DOHH2 (cell line): ENCODE measurements around the gene SLCO1B1.
"Not testable (repeated sequence)": the region's sequence is repeated elsewhere in the genome, so short reads cannot be mapped to it uniquely, and the experiment has no call there.

Source experiments
- H3F3A ChIP-seq: fragments of 200-600 bp; sonication (generic), shearing (Covaris generic); 2 replicates; pipeline ENCODE4 v1.6.0; 2016; ENCODE audit warnings: antibody characterized with exemption, mild to moderate bottlenecking; ENCODE audit not compliant: control insufficient read depth, insufficient read depth
- H3K27ac ChIP-seq: fragments of 200-600 bp; sonication (generic); 2 replicates; pipeline ENCODE4 v1.5.1; 2014; ENCODE audit warnings: low read depth, mild to moderate bottlenecking, low read length, moderate library complexity
- H3K27me3 ChIP-seq: fragments of 200-600 bp; sonication (generic); 2 replicates; pipeline ENCODE4 v1.6.1; 2014; ENCODE audit warnings: mild to moderate bottlenecking, low read length, mixed read lengths; ENCODE audit not compliant: control insufficient read depth
- H3K36me3 ChIP-seq: fragments of 200-600 bp; sonication (generic); 2 replicates; pipeline ENCODE4 v1.6.1; 2014; ENCODE audit warnings: mild to moderate bottlenecking, low read length, moderate library complexity, mixed read lengths; ENCODE audit not compliant: control insufficient read depth
- H3K4me1 ChIP-seq: fragments of 200-600 bp; sonication (generic); 2 replicates; pipeline ENCODE4 v1.6.1; 2014; ENCODE audit warnings: mild to moderate bottlenecking, low read length, mixed read lengths; ENCODE audit not compliant: control insufficient read depth
- H3K4me2 ChIP-seq: fragments of 200-600 bp; sonication (generic); 2 replicates; pipeline ENCODE4 v1.6.0; 2014; ENCODE audit warnings: mild to moderate bottlenecking, low read length, moderate library complexity
- H3K4me3 ChIP-seq: fragments of 200-600 bp; sonication (generic); 2 replicates; pipeline ENCODE4 v1.5.1; 2014; ENCODE audit warnings: mild to moderate bottlenecking, low read length, mixed read lengths
- H3K79me2 ChIP-seq: fragments of 200-600 bp; sonication (generic); 2 replicates; pipeline ENCODE4 v1.6.1; 2014; ENCODE audit warnings: mild to moderate bottlenecking, low read length, mixed read lengths; ENCODE audit not compliant: control insufficient read depth
- H3K9me2 ChIP-seq: fragments of 200-600 bp; sonication (generic); replicated peaks from 2 replicates; pipeline ENCODE4 v1.6.1; 2014; ENCODE audit warnings: mild to moderate bottlenecking, low read length, mixed read lengths; ENCODE audit not compliant: control insufficient read depth
- H3K9me3 ChIP-seq: fragments of 200-600 bp; sonication (generic); 2 replicates; pipeline ENCODE4 v1.6.1; 2014; ENCODE audit warnings: antibody characterized with exemption, low read length, mixed read lengths; ENCODE audit not compliant: control insufficient read depth, insufficient read depth
- H4K20me1 ChIP-seq: fragments of 200-600 bp; sonication (generic); 2 replicates; pipeline ENCODE4 v1.6.0; 2014; ENCODE audit warnings: low read depth, mild to moderate bottlenecking, antibody characterized with exemption, low read length, moderate library complexity; ENCODE audit not compliant: control insufficient read depth, insufficient read depth
- EZH2phosphoT487 ChIP-seq: fragments of 200-600 bp; sonication (generic); IDR thresholded peaks from 2 replicates; pipeline ENCODE4 v1.6.1; 2017; ENCODE audit warnings: borderline replicate concordance, mild to moderate bottlenecking, antibody characterized with exemption, low read length, moderate library complexity, mixed read lengths
- TF ChIP-seq, protein P1 (sequence below): fragments of 200-600 bp; sonication (generic); IDR thresholded peaks from one replicate; pipeline ENCODE4 v1.5.1; 2014; ENCODE audit warnings: antibody characterized with exemption, mild to moderate bottlenecking, low read depth, low read length; ENCODE audit not compliant: poor library complexity, severe bottlenecking

SLCO1B1 gene, protein sequence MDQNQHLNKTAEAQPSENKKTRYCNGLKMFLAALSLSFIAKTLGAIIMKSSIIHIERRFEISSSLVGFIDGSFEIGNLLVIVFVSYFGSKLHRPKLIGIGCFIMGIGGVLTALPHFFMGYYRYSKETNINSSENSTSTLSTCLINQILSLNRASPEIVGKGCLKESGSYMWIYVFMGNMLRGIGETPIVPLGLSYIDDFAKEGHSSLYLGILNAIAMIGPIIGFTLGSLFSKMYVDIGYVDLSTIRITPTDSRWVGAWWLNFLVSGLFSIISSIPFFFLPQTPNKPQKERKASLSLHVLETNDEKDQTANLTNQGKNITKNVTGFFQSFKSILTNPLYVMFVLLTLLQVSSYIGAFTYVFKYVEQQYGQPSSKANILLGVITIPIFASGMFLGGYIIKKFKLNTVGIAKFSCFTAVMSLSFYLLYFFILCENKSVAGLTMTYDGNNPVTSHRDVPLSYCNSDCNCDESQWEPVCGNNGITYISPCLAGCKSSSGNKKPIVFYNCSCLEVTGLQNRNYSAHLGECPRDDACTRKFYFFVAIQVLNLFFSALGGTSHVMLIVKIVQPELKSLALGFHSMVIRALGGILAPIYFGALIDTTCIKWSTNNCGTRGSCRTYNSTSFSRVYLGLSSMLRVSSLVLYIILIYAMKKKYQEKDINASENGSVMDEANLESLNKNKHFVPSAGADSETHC

DNA sequence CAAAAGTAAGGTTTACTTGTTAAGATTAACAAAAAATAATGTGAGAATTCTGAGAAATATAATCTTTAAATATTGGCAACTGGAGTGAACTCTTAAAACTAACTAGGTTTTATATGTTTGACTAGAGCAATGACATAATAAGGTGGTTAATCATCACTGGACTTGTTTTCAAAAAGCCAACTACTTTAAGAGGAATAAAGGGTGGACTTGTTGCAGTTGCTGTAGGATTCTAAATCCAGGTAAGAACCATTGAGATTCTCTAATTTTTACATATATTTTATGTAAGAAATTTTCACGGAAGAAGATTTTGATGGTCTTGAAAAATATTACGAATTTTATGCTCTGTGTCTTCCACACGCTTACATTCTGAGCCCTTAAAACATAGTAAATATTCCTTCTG lies at the start of gene SLCO1B1:
Gene SLCO1B1, plus strand, starts transcription at position 197 of the 400 bp plus-strand sequence. CDS start 10,381 bp downstream, outside the sequence.
- H3K27me3 ChIP-seq: no peaks in the 10 kb centered on the region
- no peaks in the 10 kb centered on the region for H3K4me1 ChIP-seq
- H3K27ac ChIP-seq: no peak within 1 kb of the TSS
- no peaks in the 10 kb centered on the region for H3K79me2 ChIP-seq
- TF ChIP-seq, protein P1, sequence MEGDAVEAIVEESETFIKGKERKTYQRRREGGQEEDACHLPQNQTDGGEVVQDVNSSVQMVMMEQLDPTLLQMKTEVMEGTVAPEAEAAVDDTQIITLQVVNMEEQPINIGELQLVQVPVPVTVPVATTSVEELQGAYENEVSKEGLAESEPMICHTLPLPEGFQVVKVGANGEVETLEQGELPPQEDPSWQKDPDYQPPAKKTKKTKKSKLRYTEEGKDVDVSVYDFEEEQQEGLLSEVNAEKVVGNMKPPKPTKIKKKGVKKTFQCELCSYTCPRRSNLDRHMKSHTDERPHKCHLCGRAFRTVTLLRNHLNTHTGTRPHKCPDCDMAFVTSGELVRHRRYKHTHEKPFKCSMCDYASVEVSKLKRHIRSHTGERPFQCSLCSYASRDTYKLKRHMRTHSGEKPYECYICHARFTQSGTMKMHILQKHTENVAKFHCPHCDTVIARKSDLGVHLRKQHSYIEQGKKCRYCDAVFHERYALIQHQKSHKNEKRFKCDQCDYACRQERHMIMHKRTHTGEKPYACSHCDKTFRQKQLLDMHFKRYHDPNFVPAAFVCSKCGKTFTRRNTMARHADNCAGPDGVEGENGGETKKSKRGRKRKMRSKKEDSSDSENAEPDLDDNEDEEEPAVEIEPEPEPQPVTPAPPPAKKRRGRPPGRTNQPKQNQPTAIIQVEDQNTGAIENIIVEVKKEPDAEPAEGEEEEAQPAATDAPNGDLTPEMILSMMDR: no peak
- no peak for TF ChIP-seq EZH2phosphoT487
- no peak within 1 kb of the TSS for H3K4me3 ChIP-seq
- no peak within 1 kb of the TSS for H3K4me2 ChIP-seq
- no peaks in the 10 kb centered on the region for H3K9me2 ChIP-seq
- no peaks in the 10 kb centered on the region for H3F3A ChIP-seq
- H3K9me3 ChIP-seq: no peaks in the 10 kb centered on the region
- H4K20me1 ChIP-seq: no peaks in the 10 kb centered on the region
- no peaks in the 10 kb centered on the region for H3K36me3 ChIP-seq

DNA sequence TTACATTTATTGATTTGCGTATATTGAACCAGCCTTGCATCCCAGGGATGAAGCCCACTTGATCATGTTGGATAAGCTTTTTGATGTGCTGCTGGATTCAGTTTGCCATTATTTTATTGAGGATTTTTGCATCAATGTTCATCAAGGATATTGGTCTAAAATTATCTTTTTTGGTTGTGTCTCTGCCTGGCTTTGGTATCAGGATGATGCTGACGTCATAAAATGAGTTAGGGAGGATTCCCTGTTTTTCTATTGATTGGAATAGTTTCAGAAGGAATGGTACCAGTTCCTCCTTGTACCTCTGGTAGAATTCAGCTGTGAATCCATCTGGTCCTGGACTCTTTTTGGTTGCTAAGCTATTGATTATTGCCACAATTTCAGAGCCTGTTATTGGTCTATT lies 46.2 kb upstream of the SLCO1B1 start:
- not testable (repeated sequence) for H3F3A ChIP-seq, H3K4me2 ChIP-seq, H3K9me3 ChIP-seq, H3K4me1 ChIP-seq, H3K79me2 ChIP-seq, H3K27me3 ChIP-seq, H4K20me1 ChIP-seq, H3K4me3 ChIP-seq, H3K27ac ChIP-seq, H3K36me3 ChIP-seq, H3K9me2 ChIP-seq

DNA sequence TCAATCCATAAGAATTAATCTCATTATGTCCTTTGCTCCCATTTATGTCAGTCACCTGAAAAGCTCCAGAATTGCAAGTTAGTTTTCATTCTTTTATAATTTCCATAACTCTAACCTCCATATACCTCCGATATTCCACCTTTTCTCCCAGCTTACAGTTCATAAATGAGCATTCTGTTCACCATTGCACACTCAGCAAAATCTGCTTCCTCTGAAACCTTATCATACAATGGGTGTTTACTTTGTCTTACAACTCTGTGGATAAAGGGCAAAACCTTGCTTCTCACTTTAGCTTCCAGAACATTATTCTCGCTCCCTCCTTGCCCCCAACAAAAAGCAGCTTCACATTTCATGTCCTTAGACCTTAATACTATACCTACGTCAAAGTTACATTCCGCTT lies 19.3 kb upstream of the SLCO1B1 start:
- Histone ChIP-seq H3K27ac (no peak overlapping the region), H4K20me1 (no peaks in the 10 kb centered on the region), H3K4me1 (no peaks in the 10 kb centered on the region), H3K27me3 (no peaks in the 10 kb centered on the region), H3K79me2 (no peaks in the 10 kb centered on the region), H3K9me2 (no peaks in the 10 kb centered on the region), H3K4me2 (no peak overlapping the region), H3F3A (no peaks in the 10 kb centered on the region), H3K36me3 (no peaks in the 10 kb centered on the region), H3K9me3 (no peaks in the 10 kb centered on the region), H3K4me3 (no peak overlapping the region)
- TF ChIP-seq, protein P1: no peak
- TF ChIP-seq EZH2phosphoT487: no peak

DNA sequence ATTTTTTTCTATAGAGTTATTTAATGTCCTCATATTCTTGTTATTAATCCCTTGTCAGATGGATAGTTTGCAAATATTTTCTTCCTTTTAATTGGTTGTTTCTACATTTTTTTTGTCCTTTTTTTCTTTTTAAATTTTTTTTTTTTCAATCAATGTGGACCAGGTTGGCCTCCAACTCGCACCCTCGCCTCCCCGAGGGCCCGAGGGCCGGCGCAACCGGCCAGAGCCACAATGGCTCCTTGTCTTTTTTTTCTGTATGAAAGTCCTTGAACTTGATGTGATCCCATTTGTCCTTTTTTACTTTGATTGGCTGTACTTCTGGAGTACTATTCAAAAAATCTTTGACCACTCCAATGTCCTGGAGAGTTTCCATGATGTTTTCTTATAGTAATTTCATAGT lies 17.7 kb upstream of the SLCO1B1 start:
- H3K9me3 ChIP-seq: no peaks in the 10 kb centered on the region
- no peaks in the 10 kb centered on the region for H3K9me2 ChIP-seq
- no peak overlapping the region for H3K4me3 ChIP-seq
- no peaks in the 10 kb centered on the region for H3K27me3 ChIP-seq
- H3F3A ChIP-seq: no peaks in the 10 kb centered on the region
- no peak overlapping the region for H3K4me2 ChIP-seq
- H3K36me3 ChIP-seq: no peaks in the 10 kb centered on the region
- H3K27ac ChIP-seq: no peak overlapping the region
- no peaks in the 10 kb centered on the region for H3K4me1 ChIP-seq
- TF ChIP-seq EZH2phosphoT487: no peak
- TF ChIP-seq, protein P1: no peak
- no peaks in the 10 kb centered on the region for H3K79me2 ChIP-seq
- no peaks in the 10 kb centered on the region for H4K20me1 ChIP-seq
